Testis (tissue), 2 donors: ENCODE results near the gene ZEB2.

Experiments used
- CTCF ChIP-seq, 3 experiments: fragments of 450-650 bp in 2 of 3; fragments of 200-600 bp in 1 of 3; sonication (generic) in 1 of 3; IDR thresholded peaks; one replicate each; pipeline ENCODE4 v1.5.1; 2016 to 2019; ENCODE audit warnings: antibody characterized with exemption in 3 of 3, mild to moderate bottlenecking in 2 of 3, moderate library complexity in 1 of 3
- POLR2A ChIP-seq: fragments of 450-650 bp; IDR thresholded peaks from one replicate; pipeline ENCODE4 v1.6.1; 2017; ENCODE audit warnings: antibody characterized with exemption, mild to moderate bottlenecking, moderate library complexity

DNA sequence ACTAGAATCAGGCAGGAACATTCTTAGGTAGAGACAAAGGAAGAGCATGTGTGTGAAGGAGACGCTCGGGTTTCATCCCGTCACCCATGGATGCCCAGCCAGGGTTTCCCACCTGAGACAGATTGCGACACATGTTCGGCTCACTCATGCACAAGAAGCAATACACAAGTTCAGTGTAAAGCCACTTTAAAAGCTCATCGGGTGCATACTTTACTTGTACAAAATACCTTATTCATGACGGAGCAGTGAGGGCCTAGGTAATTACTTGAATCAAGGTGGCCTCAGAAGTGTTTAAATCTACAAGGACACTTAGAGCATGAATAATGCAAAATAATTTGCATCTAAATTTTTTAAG is 42.0 kb downstream of the ZEB2 start:
- TF ChIP-seq POLR2A (no peak), CTCF (IDR thresholded peaks at IDR 0.05) (no peak)
